ENCODE results near the gene B4GALNT4. TPM values are rescaled to one million over a fixed set of nuclear protein-coding genes. Genes with fewer than 3 reads are reported as not detected.
"Not testable (repeated sequence)": the region's sequence is repeated elsewhere in the genome, so short reads cannot be mapped to it uniquely, and the experiment has no call there.

The B4GALNT4 gene
- total RNA-seq, 1 experiment from 2014 or later = 4.7 TPM

- TF ChIP-seq, protein P1, sequence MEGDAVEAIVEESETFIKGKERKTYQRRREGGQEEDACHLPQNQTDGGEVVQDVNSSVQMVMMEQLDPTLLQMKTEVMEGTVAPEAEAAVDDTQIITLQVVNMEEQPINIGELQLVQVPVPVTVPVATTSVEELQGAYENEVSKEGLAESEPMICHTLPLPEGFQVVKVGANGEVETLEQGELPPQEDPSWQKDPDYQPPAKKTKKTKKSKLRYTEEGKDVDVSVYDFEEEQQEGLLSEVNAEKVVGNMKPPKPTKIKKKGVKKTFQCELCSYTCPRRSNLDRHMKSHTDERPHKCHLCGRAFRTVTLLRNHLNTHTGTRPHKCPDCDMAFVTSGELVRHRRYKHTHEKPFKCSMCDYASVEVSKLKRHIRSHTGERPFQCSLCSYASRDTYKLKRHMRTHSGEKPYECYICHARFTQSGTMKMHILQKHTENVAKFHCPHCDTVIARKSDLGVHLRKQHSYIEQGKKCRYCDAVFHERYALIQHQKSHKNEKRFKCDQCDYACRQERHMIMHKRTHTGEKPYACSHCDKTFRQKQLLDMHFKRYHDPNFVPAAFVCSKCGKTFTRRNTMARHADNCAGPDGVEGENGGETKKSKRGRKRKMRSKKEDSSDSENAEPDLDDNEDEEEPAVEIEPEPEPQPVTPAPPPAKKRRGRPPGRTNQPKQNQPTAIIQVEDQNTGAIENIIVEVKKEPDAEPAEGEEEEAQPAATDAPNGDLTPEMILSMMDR (conservative IDR thresholded peaks at IDR 0.05) = no peak
- no peak for TF ChIP-seq EZH2 (IDR thresholded peaks at IDR 0.05; ENCODE audit: low read depth)
- Histone ChIP-seq H3K27ac (no peak overlapping the region), H3K4me2 (no peak overlapping the region), H3K27me3 (ENCODE audit: insufficient read depth, low read depth) (no peaks in the 10 kb centered on the region), H2AFZ (no peak overlapping the region), H3K36me3 (ENCODE audit: low read depth) (no peaks in the 10 kb centered on the region), H3F3A (ENCODE audit: insufficient read depth, low read depth) (no peaks in the 10 kb centered on the region), H4K20me1 (ENCODE audit: insufficient read depth) (no peaks in the 10 kb centered on the region), H3K9me3 (ENCODE audit: insufficient read depth, low read depth) (no peaks in the 10 kb centered on the region), H3K4me3 (no peak overlapping the region), H3K9me2 (ENCODE audit: insufficient read depth) (no peaks in the 10 kb centered on the region), H3K4me1 (replicated peaks; ENCODE audit: insufficient read depth) (no peaks in the 10 kb centered on the region), H3K79me2 (ENCODE audit: low read depth) (no peaks in the 10 kb centered on the region)
- no peak for DNase-seq
- CTCF ChIA-PET = no interaction called here
- no TSS peak for BruUV-seq (replicated peaks)
- intact Hi-C loops (cut with micrococcal nuclease; ENCODE audit: unreplicated experiment) = no loop called here
- POLR2A ChIA-PET (ENCODE audit: unreplicated experiment) = no interaction called here
Observed at GRCh38 chr11:387193-387793, 18.0 kb downstream of the B4GALNT4 start.

DNA sequence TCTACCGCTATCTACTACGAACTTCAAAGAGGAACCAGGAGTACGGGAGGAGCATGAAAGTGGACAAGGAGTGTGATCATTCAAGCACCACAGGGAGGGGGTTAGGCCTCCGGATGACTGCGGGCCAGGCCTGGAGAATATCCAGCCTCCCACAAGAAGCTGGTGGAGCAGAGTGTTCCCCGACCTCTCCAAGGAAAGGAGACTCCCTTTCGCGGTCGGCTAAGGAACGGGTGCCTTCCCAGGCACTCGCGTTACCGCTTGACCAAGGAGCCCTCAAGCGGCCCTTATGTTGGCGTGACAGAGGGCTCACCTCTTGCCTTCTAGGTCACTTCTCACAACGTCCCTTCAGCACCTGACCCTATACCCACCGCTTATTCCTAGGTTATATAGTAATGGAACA, 20.1 kb downstream of the B4GALNT4 start:
- POLR2A ChIA-PET (ENCODE audit: unreplicated experiment) = interaction anchor here (0.7 kb wide), 1 partner anchor 146 kb away, joined by 5 read pairs; no protein-coding TSS in a partner anchor
- H3F3A ChIP-seq (ENCODE audit: insufficient read depth, low read depth); H3K27ac ChIP-seq; H3K4me1 ChIP-seq (replicated peaks; ENCODE audit: insufficient read depth); H3K9me3 ChIP-seq (ENCODE audit: insufficient read depth, low read depth); H3K4me3 ChIP-seq; CTCF ChIA-PET; intact Hi-C loops (cut with micrococcal nuclease; ENCODE audit: unreplicated experiment); H4K20me1 ChIP-seq (ENCODE audit: insufficient read depth); H3K4me2 ChIP-seq; H3K36me3 ChIP-seq (ENCODE audit: low read depth); H3K79me2 ChIP-seq (ENCODE audit: low read depth); BruUV-seq (replicated peaks); H3K27me3 ChIP-seq (ENCODE audit: insufficient read depth, low read depth); DNase-seq; H3K9me2 ChIP-seq (ENCODE audit: insufficient read depth); H2AFZ ChIP-seq: not testable (repeated sequence)

DNA sequence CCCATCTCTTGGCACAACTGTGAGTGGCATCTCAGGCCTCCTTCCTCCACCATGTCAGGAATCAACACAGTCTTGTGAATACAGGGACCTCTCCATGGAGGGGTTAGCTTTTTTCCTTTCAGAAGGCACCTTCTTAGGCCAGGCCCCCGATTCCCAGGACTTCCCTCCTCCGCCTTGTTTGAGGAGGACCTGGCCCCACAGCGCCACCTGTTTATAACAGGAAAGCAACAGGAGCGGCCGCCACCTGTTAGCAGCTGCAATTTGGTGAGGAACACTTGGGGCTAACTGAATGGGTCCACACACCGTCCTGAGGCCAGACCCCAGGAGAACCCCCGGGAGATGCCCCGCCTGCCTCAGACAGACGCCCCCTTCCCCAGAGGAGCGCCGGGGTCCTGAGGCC, 20.9 kb downstream of the B4GALNT4 start:
- peaks cover 8% of the 10 kb centered on the region for H3K79me2 ChIP-seq (ENCODE audit: low read depth)
- intact Hi-C loops (cut with micrococcal nuclease; ENCODE audit: unreplicated experiment) = loop anchor here (5.0 kb wide), 1 partner anchor 127 kb away; no protein-coding TSS in a partner anchor
- H3K4me2 ChIP-seq = no peak overlapping the region
- no peaks in the 10 kb centered on the region for H3K9me3 ChIP-seq (ENCODE audit: insufficient read depth, low read depth)
- H3K4me1 ChIP-seq (replicated peaks; ENCODE audit: insufficient read depth) = peaks cover 5% of the 10 kb centered on the region
- no peak for TF ChIP-seq EZH2 (IDR thresholded peaks at IDR 0.05; ENCODE audit: low read depth)
- TF ChIP-seq, protein P1 (conservative IDR thresholded peaks at IDR 0.05) = no peak
- no TSS peak for BruUV-seq (replicated peaks)
- H3K4me3 ChIP-seq = no peak overlapping the region
- no peaks in the 10 kb centered on the region for H4K20me1 ChIP-seq (ENCODE audit: insufficient read depth)
- POLR2A ChIA-PET (ENCODE audit: unreplicated experiment) = interaction anchor here (0.7 kb wide), 1 partner anchor 145 kb away, joined by 5 read pairs; no protein-coding TSS in a partner anchor
- H3K36me3 ChIP-seq (ENCODE audit: low read depth) = no peaks in the 10 kb centered on the region
- H3K27ac ChIP-seq = no peak overlapping the region
- DNase-seq = no peak
- no peaks in the 10 kb centered on the region for H3K27me3 ChIP-seq (ENCODE audit: insufficient read depth, low read depth)
- H3K9me2 ChIP-seq (ENCODE audit: insufficient read depth) = no peaks in the 10 kb centered on the region
- no peaks in the 10 kb centered on the region for H3F3A ChIP-seq (ENCODE audit: insufficient read depth, low read depth)
- H2AFZ ChIP-seq = no peak overlapping the region
- CTCF ChIA-PET = no interaction called here
